ENCODE measurements around the gene LILRB4.
"Not testable (repeated sequence)": the region's sequence is repeated elsewhere in the genome, so short reads cannot be mapped to it uniquely, and the experiment has no call there.

Gene LILRB4

GRCh38 chr19:54662730-54663129, at the start of gene LILRB4:
Gene LILRB4, plus strand, starts transcription at chr19:54662985. Its CDS starts 49 bp downstream, at chr19:54663034.
- no peak for DNase-seq (ENCODE audit: low read depth in 2 of 2)

GRCh38 chr19:54614726-54615125, 48.1 kb upstream of the LILRB4 start:
- DNase-seq (ENCODE audit: low read depth in 2 of 2): no peak

GRCh38 chr19:54616057-54616456, 46.7 kb upstream of the LILRB4 start:
- DNase-seq (ENCODE audit: low read depth in 2 of 2): no peak

- no peak for DNase-seq (ENCODE audit: low read depth in 2 of 2)
Observed at GRCh38 chr19:54616821-54617560, 45.8 kb upstream of the LILRB4 start.

GRCh38 chr19:54620464-54620863, 42.3 kb upstream of the LILRB4 start:
- no peak for DNase-seq (ENCODE audit: low read depth in 2 of 2)

GRCh38 chr19:54622431-54622830, 40.4 kb upstream of the LILRB4 start:
- DNase-seq (ENCODE audit: low read depth in 2 of 2): no peak

- not testable (repeated sequence) for DNase-seq (ENCODE audit: low read depth in 2 of 2)
Observed at GRCh38 chr19:54624234-54624633, 38.6 kb upstream of the LILRB4 start.

GRCh38 chr19:54624934-54625730, 37.7 kb upstream of the LILRB4 start:
- DNase-seq (ENCODE audit: low read depth in 2 of 2): not testable (repeated sequence)

GRCh38 chr19:54626757-54627156, 36.0 kb upstream of the LILRB4 start:
- DNase-seq (ENCODE audit: low read depth in 2 of 2): no peak

GRCh38 chr19:54627912-54628311, 34.9 kb upstream of the LILRB4 start:
- not testable (repeated sequence) for DNase-seq (ENCODE audit: low read depth in 2 of 2)

- DNase-seq (ENCODE audit: low read depth in 2 of 2): not testable (repeated sequence)
Observed at GRCh38 chr19:54630262-54630661, 32.5 kb upstream of the LILRB4 start, which contains the start of gene LILRB1. Gene LILRB1, plus strand, starts transcription at chr19:54630484. Its CDS starts 590 bp downstream, at chr19:54631074.

GRCh38 chr19:54630782-54631181, 32.0 kb upstream of the LILRB4 start:
- DNase-seq (ENCODE audit: low read depth in 2 of 2): no peak

GRCh38 chr19:54631489-54632337, 31.1 kb upstream of the LILRB4 start:
- not testable (repeated sequence) for DNase-seq (ENCODE audit: low read depth in 2 of 2)

GRCh38 chr19:54632517-54632916, 30.3 kb upstream of the LILRB4 start:
- DNase-seq (ENCODE audit: low read depth in 2 of 2): not testable (repeated sequence)

GRCh38 chr19:54633401-54633800, 29.4 kb upstream of the LILRB4 start:
- DNase-seq (ENCODE audit: low read depth in 2 of 2): no peak

GRCh38 chr19:54636081-54636480, 26.7 kb upstream of the LILRB4 start:
- DNase-seq (ENCODE audit: low read depth in 2 of 2): not testable (repeated sequence)

GRCh38 chr19:54638683-54639082, 24.1 kb upstream of the LILRB4 start:
- no peak for DNase-seq (ENCODE audit: low read depth in 2 of 2)

- DNase-seq (ENCODE audit: low read depth in 2 of 2): not testable (repeated sequence)
Observed at GRCh38 chr19:54642953-54643352, 19.8 kb upstream of the LILRB4 start.

- DNase-seq (ENCODE audit: low read depth in 2 of 2): not testable (repeated sequence)
Observed at GRCh38 chr19:54643583-54643982, 19.2 kb upstream of the LILRB4 start.

GRCh38 chr19:54644056-54644455, 18.7 kb upstream of the LILRB4 start:
- DNase-seq (ENCODE audit: low read depth in 2 of 2): no peak

GRCh38 chr19:54646331-54646841, 16.4 kb upstream of the LILRB4 start:
- no peak for DNase-seq (ENCODE audit: low read depth in 2 of 2)

- DNase-seq (ENCODE audit: low read depth in 2 of 2): no peak
Observed at GRCh38 chr19:54648129-54648528, 14.7 kb upstream of the LILRB4 start.

All from stimulated activated CD8-positive, alpha-beta memory T cell treated with anti-CD3 and anti-CD28 coated beads, Interleukin-2, amount 100 ng/mL, for 48 hours (primary cell).